Prostate gland (tissue), 2 donors: Measurements from ENCODE around the gene POMGNT1. TPM values are rescaled to one million over a fixed set of nuclear protein-coding genes. Genes with fewer than 3 reads are reported as not detected.

Experiments used
- DNase-seq: peaks from one replicate; pipeline ENCODE4 v3.0.0-alpha.2; 2019; ENCODE audit warnings: low spot score
- H3K27ac ChIP-seq, 2 donors: fragments of 200-600 bp; sonication (generic); 2 replicates each; pipeline ENCODE4 v1.5.1; 2017 to 2019
- H3K27me3 ChIP-seq: fragments of 200-600 bp; sonication (generic); replicated peaks from 2 replicates; pipeline ENCODE4 v1.5.1; 2019; ENCODE audit not compliant: insufficient read depth
- H3K36me3 ChIP-seq, 2 donors: fragments of 200-600 bp; sonication (generic); 1 replicate in 1 of 2; 2 replicates in 1 of 2; pipeline versions ENCODE4 v1.5.1 to v1.8.1; 2017 to 2019
- H3K4me1 ChIP-seq: fragments of 200-600 bp; sonication (generic); replicated peaks from 2 replicates; pipeline ENCODE4 v1.5.1; 2019
- H3K4me3 ChIP-seq, 2 donors: fragments of 200-600 bp; sonication (generic); 2 replicates each; pipeline ENCODE4 v1.5.1; 2017 to 2019
- H3K9me3 ChIP-seq: fragments of 200-600 bp; sonication (generic); 2 replicates; pipeline ENCODE4 v1.5.1; 2017
- CTCF ChIP-seq, 4 experiments: fragments of 200-600 bp in 2 of 4; fragments of 450-650 bp in 2 of 4; sonication (generic) in 2 of 4; IDR thresholded peaks; 1 replicate in 3 of 4; 2 replicates in 1 of 4; pipeline ENCODE4 v1.5.1; 2016 to 2019; ENCODE audit warnings: antibody characterized with exemption in 4 of 4, mild to moderate bottlenecking in 2 of 4, moderate library complexity in 2 of 4
- POLR2A ChIP-seq: fragments of 450-650 bp; IDR thresholded peaks from one replicate; pipeline ENCODE4 v1.6.1; 2016; ENCODE audit warnings: antibody characterized with exemption, mild to moderate bottlenecking
- POLR2AphosphoS5 ChIP-seq: sonication (generic); formaldehyde crosslinking; IDR thresholded peaks from one replicate; pipeline ENCODE4 v1.6.1; 2017; ENCODE audit warnings: antibody characterized with exemption
- WGBS: methylation state at CpG from one replicate; pipeline ENCODE4 v1.1.5; 2018; 5-methylcytosine and 5-hydroxymethylcytosine counted together
- intact Hi-C: fragments of 100-400 bp; cut with DNase I; formaldehyde crosslinking; loops from one replicate; pipeline ENCODE4 v1.14.2; 2022
- total RNA-seq, 2 donors: library from RNA; depleted of rRNA; stranded (reverse); fragments of >200 nt; gene quantifications; one replicate each; pipeline ENCODE4 v1.1.0, GENCODE V29; 2016

Gene POMGNT1
- total RNA-seq, 2 donors from 2014 or later = 106 to 120 TPM

- H3K9me3 ChIP-seq = no peaks in the 10 kb centered on the region
- no peak for DNase-seq
- TF ChIP-seq CTCF (IDR thresholded peaks at IDR 0.05) (no peak), POLR2A (no peak), POLR2AphosphoS5 (no peak)
- no peaks in the 10 kb centered on the region for H3K4me1 ChIP-seq
- H3K36me3 ChIP-seq = no peaks in the 10 kb centered on the region
- H3K4me3 ChIP-seq = no peak overlapping the region
- intact Hi-C loops = no loop called here
- 80% methylated on average over 2 of the region's 2 CpGs for WGBS
- no peak overlapping the region for H3K27ac ChIP-seq
- no peaks in the 10 kb centered on the region for H3K27me3 ChIP-seq
These were observed 8.2 kb upstream of the POMGNT1 start for GRCh38 chr1:46206399-46206798.

- Histone ChIP-seq H3K9me3 (no peaks in the 10 kb centered on the region), H3K36me3 (no peaks in the 10 kb centered on the region), H3K4me3 (no peak overlapping the region), H3K27ac (no peak overlapping the region), H3K27me3 (no peaks in the 10 kb centered on the region), H3K4me1 (no peaks in the 10 kb centered on the region)
- TF ChIP-seq POLR2AphosphoS5 (no peak), POLR2A (no peak), CTCF (IDR thresholded peaks at IDR 0.05) (no peak)
- intact Hi-C loops = no loop called here
- WGBS = 49% methylated on average over 3 of the region's 3 CpGs
- no peak for DNase-seq
These were observed 7.6 kb upstream of the POMGNT1 start for GRCh38 chr1:46205791-46206190.

- Histone ChIP-seq H3K27ac (no peak overlapping the region), H3K36me3 (no peaks in the 10 kb centered on the region), H3K9me3 (no peaks in the 10 kb centered on the region), H3K4me1 (no peaks in the 10 kb centered on the region), H3K27me3 (no peaks in the 10 kb centered on the region), H3K4me3 (peak overlapping the region in 1 of 2 donors; percentile 59)
- DNase-seq = no peak
- 74% methylated on average over 3 of the region's 3 CpGs for WGBS
- TF ChIP-seq POLR2A (no peak), POLR2AphosphoS5 (no peak), CTCF (IDR thresholded peaks at IDR 0.05) (no peak)
- intact Hi-C loops = no loop called here
These were observed 6.9 kb upstream of the POMGNT1 start for GRCh38 chr1:46205141-46205540.

- no peak for DNase-seq
- TF ChIP-seq POLR2AphosphoS5 (no peak), POLR2A (no peak), CTCF (IDR thresholded peaks at IDR 0.05) (no peak)
- intact Hi-C loops = no loop called here
- Histone ChIP-seq H3K4me3 (peak overlapping the region; percentile 59 to 95), H3K36me3 (no peaks in the 10 kb centered on the region), H3K4me1 (no peaks in the 10 kb centered on the region), H3K27me3 (no peaks in the 10 kb centered on the region), H3K27ac (peak overlapping the region; percentile 85 to 94), H3K9me3 (no peaks in the 10 kb centered on the region)
- WGBS = 13% methylated on average over 5 of the region's 5 CpGs
These were observed 6.1 kb upstream of the POMGNT1 start for GRCh38 chr1:46204406-46204742.

GRCh38 chr1:46203738-46204405 lies 5.6 kb upstream of the POMGNT1 start:
- no peak for DNase-seq
- TF ChIP-seq POLR2AphosphoS5 (peak; percentile 6), POLR2A (no peak)
- peak overlapping the region; percentile 59 to 95 for H3K4me3 ChIP-seq
- peak overlapping the region; percentile 85 to 94 for H3K27ac ChIP-seq
- no peaks in the 10 kb centered on the region for H3K4me1 ChIP-seq
- H3K27me3 ChIP-seq = no peaks in the 10 kb centered on the region
- no peaks in the 10 kb centered on the region for H3K9me3 ChIP-seq
- whole genome bisulfite sequencing = 7% methylated on average over 14 of the region's 14 CpGs
- no peaks in the 10 kb centered on the region for H3K36me3 ChIP-seq
- intact Hi-C loops = no loop called here
